ENCODE measurements around the gene COL20A1. TPM values are rescaled to one million over a fixed set of nuclear protein-coding genes. Genes with fewer than 3 reads are reported as not detected.

Gene COL20A1
- total RNA-seq, 1 donor, result not detected

DNA sequence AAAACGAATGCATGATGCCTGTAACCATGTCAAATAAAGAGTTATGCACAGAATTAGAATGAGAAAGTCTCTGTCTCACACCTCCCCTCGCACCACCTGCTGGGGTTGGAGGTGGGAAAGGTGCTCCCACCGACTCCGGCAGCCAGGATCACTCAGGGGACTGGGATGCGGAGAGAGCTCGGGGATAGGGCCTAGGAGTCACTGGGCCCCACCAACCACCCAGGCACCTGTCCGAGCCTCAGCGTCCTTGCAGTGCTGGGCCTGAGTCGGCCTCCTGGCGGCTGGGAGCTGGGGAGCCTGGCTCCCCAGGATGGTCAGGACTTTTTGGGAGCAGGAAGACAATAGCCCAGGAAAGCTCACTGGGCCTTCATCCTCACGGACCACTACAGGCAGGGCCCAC, 90.6 kb downstream of the COL20A1 start:
- no peak for DNase-seq (ENCODE audit: low read depth)
- TF ChIP-seq, protein P1, sequence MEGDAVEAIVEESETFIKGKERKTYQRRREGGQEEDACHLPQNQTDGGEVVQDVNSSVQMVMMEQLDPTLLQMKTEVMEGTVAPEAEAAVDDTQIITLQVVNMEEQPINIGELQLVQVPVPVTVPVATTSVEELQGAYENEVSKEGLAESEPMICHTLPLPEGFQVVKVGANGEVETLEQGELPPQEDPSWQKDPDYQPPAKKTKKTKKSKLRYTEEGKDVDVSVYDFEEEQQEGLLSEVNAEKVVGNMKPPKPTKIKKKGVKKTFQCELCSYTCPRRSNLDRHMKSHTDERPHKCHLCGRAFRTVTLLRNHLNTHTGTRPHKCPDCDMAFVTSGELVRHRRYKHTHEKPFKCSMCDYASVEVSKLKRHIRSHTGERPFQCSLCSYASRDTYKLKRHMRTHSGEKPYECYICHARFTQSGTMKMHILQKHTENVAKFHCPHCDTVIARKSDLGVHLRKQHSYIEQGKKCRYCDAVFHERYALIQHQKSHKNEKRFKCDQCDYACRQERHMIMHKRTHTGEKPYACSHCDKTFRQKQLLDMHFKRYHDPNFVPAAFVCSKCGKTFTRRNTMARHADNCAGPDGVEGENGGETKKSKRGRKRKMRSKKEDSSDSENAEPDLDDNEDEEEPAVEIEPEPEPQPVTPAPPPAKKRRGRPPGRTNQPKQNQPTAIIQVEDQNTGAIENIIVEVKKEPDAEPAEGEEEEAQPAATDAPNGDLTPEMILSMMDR (IDR thresholded peaks at IDR 0.05; ENCODE audit: insufficient read depth, low read length), result no peak

DNA sequence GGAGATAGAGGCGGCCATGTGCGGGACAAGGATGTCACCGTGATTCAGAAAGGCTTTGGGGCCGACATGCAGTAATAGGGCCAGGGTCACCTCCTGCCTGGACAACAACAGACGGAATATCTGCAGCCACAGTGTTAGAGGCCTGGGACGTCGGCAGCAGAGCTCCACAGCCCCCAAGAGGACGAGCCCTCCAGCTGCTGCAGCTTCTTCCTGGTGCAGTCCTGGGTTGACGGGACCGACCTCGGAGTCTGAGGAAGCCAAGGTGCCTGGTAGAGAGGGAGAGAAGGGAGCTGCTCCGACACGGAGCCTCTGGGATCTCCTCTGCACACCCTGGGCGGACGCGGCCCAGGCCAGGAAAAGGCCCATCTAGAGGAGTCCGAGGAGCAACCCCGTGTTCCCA, 91.3 kb downstream of the COL20A1 start:
- DNase-seq (ENCODE audit: low read depth), result no peak
- TF ChIP-seq, protein P1 (IDR thresholded peaks at IDR 0.05; ENCODE audit: insufficient read depth, low read length), result no peak
- no peak overlapping the region for H3K4me3 ChIP-seq (ENCODE audit: low read depth, low read length)

More for the DNA sequence above, 90.6 kb downstream of the COL20A1 start:
- H3K4me3 ChIP-seq (ENCODE audit: low read depth, low read length), result no peak overlapping the region

Small RNA genes within 50 kb of the gene (small RNA-seq; reads per million reads assigned to genes)
- gene MIR4326, result not detected
- not detected for gene RNU6-994P

Other genes starting within 250 kb of the COL20A1 start
- gene YTHDF1, start 77.1 kb upstream of the COL20A1 start, total RNA-seq (ENCODE audit: low replicate concordance), result 24.8 and 28.6 TPM in 2 replicates
- 0.09 and 0.25 TPM in 2 replicates for gene BIRC7, start 57.3 kb upstream of the COL20A1 start, total RNA-seq (ENCODE audit: low replicate concordance)
- not detected in 2 replicates for gene NKAIN4, start 38.7 kb upstream of the COL20A1 start, total RNA-seq (ENCODE audit: low replicate concordance)
- gene ARFGAP1, start 20.4 kb upstream of the COL20A1 start, total RNA-seq (ENCODE audit: low replicate concordance), result 45.5 and 58.3 TPM in 2 replicates
- gene CHRNA4, start 68.2 kb downstream of the COL20A1 start, total RNA-seq (ENCODE audit: low replicate concordance), result not detected in 2 replicates
- gene KCNQ2, start 179.5 kb downstream of the COL20A1 start, total RNA-seq (ENCODE audit: low replicate concordance), result not detected in 2 replicates
- gene EEF1A2, start 205.9 kb downstream of the COL20A1 start, total RNA-seq (ENCODE audit: low replicate concordance), result 0.18 TPM in 1 of 2 replicates, not detected in the other
- gene PPDPF, start 227.6 kb downstream of the COL20A1 start, total RNA-seq (ENCODE audit: low replicate concordance), result 35.3 and 97.0 TPM in 2 replicates
- gene PTK6, start 244.2 kb downstream of the COL20A1 start, total RNA-seq (ENCODE audit: low replicate concordance), result not detected in 2 replicates